Muscle layer of colon (tissue), 2 donors: ENCODE measurements around the gene OSBPL6.

Source experiments
- H3K27ac ChIP-seq: one replicate; pipeline ENCODE4 v1.7.0; 2013; ENCODE audit warnings: low read depth, mild to moderate bottlenecking, low read length, moderate library complexity
- H3K27me3 ChIP-seq, 2 donors: one replicate each; pipeline ENCODE4 v1.7.0; 2013; ENCODE audit warnings: low read length in 2 of 2, mild to moderate bottlenecking in 2 of 2; ENCODE audit not compliant: insufficient read depth in 2 of 2, control insufficient read depth in 1 of 2
- H3K36me3 ChIP-seq: one replicate; pipeline ENCODE4 v1.7.0; 2013; ENCODE audit warnings: mild to moderate bottlenecking, low read length; ENCODE audit not compliant: insufficient read depth
- H3K4me1 ChIP-seq: one replicate; pipeline ENCODE4 v1.7.0; 2013; ENCODE audit warnings: mild to moderate bottlenecking, low read length; ENCODE audit not compliant: insufficient read depth
- H3K4me3 ChIP-seq, 2 donors: one replicate each; pipeline ENCODE4 v1.7.0; 2013; ENCODE audit warnings: low read length in 2 of 2, low read depth in 1 of 2, mild to moderate bottlenecking in 1 of 2, moderate library complexity in 1 of 2
- H3K9ac ChIP-seq: one replicate; pipeline ENCODE4 v1.7.0; 2013; ENCODE audit warnings: low read length
- H3K9me3 ChIP-seq: one replicate; pipeline ENCODE4 v1.7.0; 2013; ENCODE audit warnings: mild to moderate bottlenecking, low read length
- donor health status: abdominal sarcoma.
- donor health status: Adenocarcinoma of cecum.

Gene OSBPL6

GRCh38 chr2:178199334-178199733, 5.0 kb downstream of the OSBPL6 start:
- Histone ChIP-seq H3K36me3 (no peaks in the 10 kb centered on the region), H3K9me3 (no peaks in the 10 kb centered on the region), H3K27me3 (no peaks in the 10 kb centered on the region), H3K27ac (no peak overlapping the region), H3K4me3 (no peak overlapping the region), H3K9ac (no peak overlapping the region), H3K4me1 (no peaks in the 10 kb centered on the region)

GRCh38 chr2:178200331-178200730, 6.0 kb downstream of the OSBPL6 start:
- H3K9ac ChIP-seq = no peak overlapping the region
- no peaks in the 10 kb centered on the region for H3K4me1 ChIP-seq
- H3K9me3 ChIP-seq = no peaks in the 10 kb centered on the region
- H3K4me3 ChIP-seq = no peak overlapping the region
- no peaks in the 10 kb centered on the region for H3K36me3 ChIP-seq
- H3K27me3 ChIP-seq = no peaks in the 10 kb centered on the region
- no peak overlapping the region for H3K27ac ChIP-seq

DNA sequence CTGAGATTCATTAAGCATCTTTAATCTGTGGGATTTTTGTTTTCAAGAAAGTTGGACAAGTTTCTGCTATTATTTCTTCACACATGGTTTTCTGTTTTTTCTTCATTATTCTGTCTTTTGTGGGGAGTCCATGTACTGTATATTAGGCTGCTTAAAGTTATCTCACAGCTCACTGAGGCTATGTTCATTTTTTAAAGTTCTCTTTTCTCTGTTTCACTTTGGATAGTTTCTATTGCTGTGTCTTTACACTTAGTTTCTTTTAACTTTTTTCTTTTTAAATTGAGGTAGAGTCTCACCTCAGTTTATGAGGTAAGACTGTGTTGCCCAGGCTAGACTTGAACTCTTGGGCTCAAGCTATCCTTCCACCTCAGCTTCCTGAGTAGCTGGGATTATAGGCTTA, 8.6 kb downstream of the OSBPL6 start:
- Histone ChIP-seq H3K4me1 (no peaks in the 10 kb centered on the region), H3K9ac (no peak overlapping the region), H3K4me3 (no peak overlapping the region), H3K27me3 (no peaks in the 10 kb centered on the region), H3K9me3 (no peaks in the 10 kb centered on the region), H3K36me3 (no peaks in the 10 kb centered on the region), H3K27ac (no peak overlapping the region)

DNA sequence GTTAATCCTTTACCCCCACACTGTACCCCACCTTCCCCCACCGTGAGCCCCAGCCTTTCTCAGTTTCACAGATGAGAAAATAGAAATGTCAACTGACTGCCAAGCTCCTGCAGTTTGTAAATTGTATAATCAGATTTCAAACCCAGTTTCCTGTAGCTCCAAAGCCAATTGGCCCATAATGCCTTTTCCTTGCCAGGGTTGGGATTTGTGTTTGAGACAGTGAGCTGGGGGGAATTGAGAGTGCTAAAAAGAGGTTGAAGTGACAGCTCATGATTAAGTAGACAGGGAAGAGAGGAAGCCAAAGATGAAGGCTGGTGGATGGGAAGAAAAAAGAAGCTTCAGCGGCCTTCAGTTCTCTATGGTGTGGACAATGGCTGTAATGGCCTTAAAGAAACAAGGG, 10.7 kb downstream of the OSBPL6 start:
- H3K9me3 ChIP-seq = no peaks in the 10 kb centered on the region
- no peak overlapping the region for H3K9ac ChIP-seq
- H3K4me3 ChIP-seq = no peak overlapping the region
- no peak overlapping the region for H3K27ac ChIP-seq
- H3K4me1 ChIP-seq = no peaks in the 10 kb centered on the region
- no peaks in the 10 kb centered on the region for H3K27me3 ChIP-seq
- H3K36me3 ChIP-seq = no peaks in the 10 kb centered on the region

GRCh38 chr2:178205853-178206521, 11.7 kb downstream of the OSBPL6 start:
- Histone ChIP-seq H3K9ac (no peak overlapping the region), H3K36me3 (no peaks in the 10 kb centered on the region), H3K4me3 (no peak overlapping the region), H3K9me3 (no peaks in the 10 kb centered on the region), H3K27ac (no peak overlapping the region), H3K4me1 (no peaks in the 10 kb centered on the region), H3K27me3 (no peaks in the 10 kb centered on the region)

- Histone ChIP-seq H3K27me3 (no peaks in the 10 kb centered on the region), H3K4me3 (no peak overlapping the region), H3K27ac (no peak overlapping the region), H3K36me3 (no peaks in the 10 kb centered on the region), H3K4me1 (no peaks in the 10 kb centered on the region), H3K9me3 (no peaks in the 10 kb centered on the region), H3K9ac (no peak overlapping the region)
Measured at GRCh38 chr2:178208336-178208735, 14.0 kb downstream of the OSBPL6 start.

DNA sequence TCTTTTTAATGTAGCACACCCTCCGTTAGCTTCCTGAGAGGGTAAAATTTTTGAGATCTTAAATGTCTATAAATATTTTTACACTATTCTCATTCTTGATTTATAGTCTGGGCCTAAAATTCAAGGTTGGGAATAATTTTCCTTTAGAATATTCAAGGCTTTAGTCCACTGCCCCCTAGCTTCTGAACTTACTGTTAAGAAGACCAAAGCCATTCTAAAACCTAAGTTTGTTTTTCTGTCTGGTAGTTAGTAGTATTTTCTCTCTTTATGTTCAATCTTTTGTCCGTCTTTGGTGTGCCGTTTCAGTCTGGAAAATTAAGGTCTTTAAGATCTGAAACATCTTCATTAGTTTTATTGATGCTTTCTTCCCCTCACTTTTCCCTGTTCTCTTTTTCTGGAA, 14.5 kb downstream of the OSBPL6 start:
- no peak overlapping the region for H3K9ac ChIP-seq
- no peaks in the 10 kb centered on the region for H3K4me1 ChIP-seq
- H3K4me3 ChIP-seq = no peak overlapping the region
- no peaks in the 10 kb centered on the region for H3K27me3 ChIP-seq
- no peaks in the 10 kb centered on the region for H3K9me3 ChIP-seq
- no peak overlapping the region for H3K27ac ChIP-seq
- H3K36me3 ChIP-seq = no peaks in the 10 kb centered on the region

GRCh38 chr2:178211460-178211859, 17.1 kb downstream of the OSBPL6 start:
- Histone ChIP-seq H3K9ac (no peak overlapping the region), H3K9me3 (no peaks in the 10 kb centered on the region), H3K27me3 (no peaks in the 10 kb centered on the region), H3K4me1 (no peaks in the 10 kb centered on the region), H3K27ac (no peak overlapping the region), H3K4me3 (no peak overlapping the region), H3K36me3 (no peaks in the 10 kb centered on the region)

DNA sequence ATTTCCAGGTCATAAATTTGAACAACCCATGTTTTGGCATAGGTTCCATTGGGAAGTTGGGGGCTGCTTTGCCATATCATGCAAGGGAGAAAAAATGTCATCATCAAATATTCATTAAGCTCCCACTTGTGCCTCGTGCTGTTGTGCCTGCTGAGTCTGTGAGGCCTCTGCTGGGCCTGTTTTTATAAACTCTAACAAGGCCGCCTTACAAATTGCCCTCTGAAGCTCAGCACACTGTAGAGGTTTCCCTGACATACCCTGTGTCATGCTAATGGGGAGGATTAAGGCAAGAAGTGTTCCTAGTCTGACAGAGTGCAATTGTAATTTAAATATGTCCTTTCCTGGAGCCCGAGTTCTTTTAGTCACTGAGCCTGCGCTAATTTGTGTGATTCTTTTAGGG, 17.6 kb downstream of the OSBPL6 start:
- no peak overlapping the region for H3K27ac ChIP-seq
- no peaks in the 10 kb centered on the region for H3K9me3 ChIP-seq
- no peak overlapping the region for H3K4me3 ChIP-seq
- no peaks in the 10 kb centered on the region for H3K36me3 ChIP-seq
- H3K9ac ChIP-seq = no peak overlapping the region
- H3K27me3 ChIP-seq = no peaks in the 10 kb centered on the region
- H3K4me1 ChIP-seq = no peaks in the 10 kb centered on the region

- Histone ChIP-seq H3K36me3 (no peaks in the 10 kb centered on the region), H3K4me3 (no peak overlapping the region), H3K4me1 (no peaks in the 10 kb centered on the region), H3K9me3 (no peaks in the 10 kb centered on the region), H3K9ac (no peak overlapping the region), H3K27me3 (no peaks in the 10 kb centered on the region), H3K27ac (no peak overlapping the region)
Measured at GRCh38 chr2:178213991-178214390, 19.7 kb downstream of the OSBPL6 start.

- H3K4me1 ChIP-seq = no peaks in the 10 kb centered on the region
- no peaks in the 10 kb centered on the region for H3K36me3 ChIP-seq
- no peak overlapping the region for H3K9ac ChIP-seq
- no peak overlapping the region for H3K4me3 ChIP-seq
- H3K27ac ChIP-seq = no peak overlapping the region
- no peaks in the 10 kb centered on the region for H3K9me3 ChIP-seq
- no peaks in the 10 kb centered on the region for H3K27me3 ChIP-seq
Measured at GRCh38 chr2:178219247-178219646, 24.9 kb downstream of the OSBPL6 start.

GRCh38 chr2:178220814-178221213, 26.5 kb downstream of the OSBPL6 start:
- Histone ChIP-seq H3K4me3 (no peak overlapping the region), H3K27me3 (no peaks in the 10 kb centered on the region), H3K4me1 (no peaks in the 10 kb centered on the region), H3K36me3 (no peaks in the 10 kb centered on the region), H3K9ac (no peak overlapping the region), H3K9me3 (no peaks in the 10 kb centered on the region), H3K27ac (no peak overlapping the region)
